K562 (cell line): ENCODE data around the gene CPLX3. TPM values are rescaled to one million over a fixed set of nuclear protein-coding genes. Genes with fewer than 3 reads are reported as not detected.

Source experiments
- BACH1 ChIP-seq: fragments of 200-800 bp; sonication (Bioruptor generic); IDR thresholded peaks from 2 replicates; pipeline ENCODE4 v1.6.1; 2016; ENCODE audit warnings: missing genetic modification characterization, missing compliant biosample characterization
- BRD9 ChIP-seq: fragments of 450-650 bp; IDR thresholded peaks from 2 replicates; pipeline ENCODE4 v1.6.1; 2018; ENCODE audit warnings: low read depth; ENCODE audit not compliant: partially characterized antibody
- CHD1 ChIP-seq: fragments of 200-600 bp; sonication (generic); IDR thresholded peaks from one replicate; pipeline ENCODE4 v1.6.1; 2012; ENCODE audit warnings: mild to moderate bottlenecking, moderate library complexity, low read length, inconsistent platforms
- DACH1 ChIP-seq: fragments of 450-650 bp; IDR thresholded peaks from 2 replicates; pipeline ENCODE4 v1.6.1; 2018; ENCODE audit not compliant: partially characterized antibody
- EP400 ChIP-seq: fragments of 450-650 bp; IDR thresholded peaks from 2 replicates; pipeline ENCODE4 v1.6.1; 2017; ENCODE audit warnings: antibody characterized with exemption, mild to moderate bottlenecking, moderate library complexity
- GABPA ChIP-seq: fragments of 200-800 bp; sonication (Bioruptor generic); conservative IDR thresholded peaks from 2 replicates; pipeline ENCODE4 v1.6.1; 2016; ENCODE audit warnings: low read depth, missing genetic modification characterization, missing compliant biosample characterization
- HCFC1 ChIP-seq: IDR thresholded peaks from 2 replicates; pipeline ENCODE4 v1.6.1; 2012; ENCODE audit warnings: low read depth, low read length, improper control_type of control experiment
- KDM1A ChIP-seq, 2 experiments: fragments of 450-650 bp; IDR thresholded peaks; 2 replicates each; pipeline ENCODE4 v1.6.1; 2016; ENCODE audit warnings: mild to moderate bottlenecking in 2 of 2
- MITF ChIP-seq: IDR thresholded peaks from 2 replicates; pipeline ENCODE4 v1.6.1; 2014; ENCODE audit warnings: antibody characterized with exemption
- MYBL2 ChIP-seq, 2 experiments: fragments of 450-650 bp in 1 of 2; sonication (generic) in 1 of 2; formaldehyde crosslinking in 1 of 2; IDR thresholded peaks; 2 replicates each; pipeline versions ENCODE4 v1.6.1 to v1.8.1; 2017 to 2022; ENCODE audit warnings: borderline replicate concordance in 1 of 2, inconsistent platforms in 1 of 2, low read depth in 1 of 2, mild to moderate bottlenecking in 1 of 2, missing genetic modification reagents in 1 of 2, moderate library complexity in 1 of 2
- MYNN ChIP-seq, 2 experiments: sonication (generic); formaldehyde crosslinking in 1 of 2; IDR thresholded peaks; 2 replicates each; pipeline versions ENCODE4 v1.5.0 to v1.6.1; 2016 to 2020; ENCODE audit warnings: antibody characterized with exemption in 1 of 2, missing genetic modification reagents in 1 of 2
- OTX1 ChIP-seq: fragments of 450-650 bp; formaldehyde crosslinking; IDR thresholded peaks from 2 replicates; pipeline ENCODE4 v1.4.0; 2022; ENCODE audit warnings: mild to moderate bottlenecking
- PHF21A ChIP-seq: fragments of 450-650 bp; IDR thresholded peaks from 2 replicates; pipeline ENCODE4 v1.6.1; 2017; ENCODE audit warnings: low read depth, borderline replicate concordance
- SMAD4 ChIP-seq: fragments of 250-450 bp; sonication (Bioruptor Pico); conservative IDR thresholded peaks from 2 replicates; pipeline ENCODE4 v1.8.0; 2021; ENCODE audit warnings: inconsistent platforms, mild to moderate bottlenecking, moderate library complexity
- TBL1XR1 ChIP-seq, 2 experiments: IDR thresholded peaks; 2 replicates each; pipeline ENCODE4 v1.6.1; 2012; ENCODE audit warnings: improper control_type of control experiment in 2 of 2, low read length in 2 of 2, mild to moderate bottlenecking in 1 of 2
- TCFL5 ChIP-seq: fragments of 250-450 bp; sonication (Bioruptor Pico); conservative IDR thresholded peaks from 2 replicates; pipeline ENCODE4 v1.6.1; 2021; ENCODE audit warnings: mild to moderate bottlenecking, moderate library complexity, matching md5 sums
- ZNF583 ChIP-seq: fragments of 250-450 bp; sonication (Bioruptor Pico); IDR thresholded peaks from 2 replicates; pipeline ENCODE4 v1.4.0; 2020
- ZNF764 ChIP-seq: fragments of 250-450 bp; sonication (Bioruptor Pico); IDR thresholded peaks from 2 replicates; pipeline ENCODE4 v1.4.0; 2020; ENCODE audit warnings: low read depth, mild to moderate bottlenecking, moderate library complexity
- polyA plus RNA-seq, 8 experiments: library from polyadenylated mRNA; depleted of rRNA in 4 of 8; stranded (reverse) in 5 of 8; unstranded in 3 of 8; fragments of >200 nt; fragmentation: Nextera tagmentation in 2 of 8; fragmentation: Illumina TruSeq in 1 of 8; extraction: Ambion mirVana in 2 of 8; extraction: Trizol in 1 of 8; gene quantifications; 2 replicates each; pipeline versions ENCODE4 v1.2.1 to v1.2.3, GENCODE V29; 2011 to 2014; ENCODE audit warnings: inconsistent platforms in 1 of 8, missing spikeins in 1 of 8
- total RNA-seq, 7 experiments: library from RNA; depleted of rRNA in 6 of 7; stranded (reverse); fragments of >200 nt in 6 of 7; fragmentation: Illumina TruSeq in 2 of 7; extraction: Trizol in 2 of 7; gene quantifications; 2 replicates each; pipeline versions ENCODE4 v1.2.1 to v1.2.3, GENCODE V29; 2011 to 2021; ENCODE audit warnings: low replicate concordance in 1 of 7
- TF ChIP-seq, protein P1 (sequence below): fragments of 250-450 bp; sonication (Bioruptor Pico); IDR thresholded peaks from 2 replicates; pipeline ENCODE4 v1.8.0; 2022; ENCODE audit warnings: inconsistent platforms, mild to moderate bottlenecking, moderate library complexity, borderline replicate concordance
- TF ChIP-seq, protein P2 (sequence below): fragments of 250-450 bp; sonication (Bioruptor Pico); IDR thresholded peaks from 2 replicates; pipeline ENCODE4 v1.4.0; 2020; ENCODE audit warnings: mild to moderate bottlenecking, moderate library complexity, borderline replicate concordance

Gene CPLX3
- total and polyA plus RNA-seq, 9 of the 15 experiments (the other 6 are each of a cell fraction or from before 2014, with no cell fraction given), result not detected

DNA sequence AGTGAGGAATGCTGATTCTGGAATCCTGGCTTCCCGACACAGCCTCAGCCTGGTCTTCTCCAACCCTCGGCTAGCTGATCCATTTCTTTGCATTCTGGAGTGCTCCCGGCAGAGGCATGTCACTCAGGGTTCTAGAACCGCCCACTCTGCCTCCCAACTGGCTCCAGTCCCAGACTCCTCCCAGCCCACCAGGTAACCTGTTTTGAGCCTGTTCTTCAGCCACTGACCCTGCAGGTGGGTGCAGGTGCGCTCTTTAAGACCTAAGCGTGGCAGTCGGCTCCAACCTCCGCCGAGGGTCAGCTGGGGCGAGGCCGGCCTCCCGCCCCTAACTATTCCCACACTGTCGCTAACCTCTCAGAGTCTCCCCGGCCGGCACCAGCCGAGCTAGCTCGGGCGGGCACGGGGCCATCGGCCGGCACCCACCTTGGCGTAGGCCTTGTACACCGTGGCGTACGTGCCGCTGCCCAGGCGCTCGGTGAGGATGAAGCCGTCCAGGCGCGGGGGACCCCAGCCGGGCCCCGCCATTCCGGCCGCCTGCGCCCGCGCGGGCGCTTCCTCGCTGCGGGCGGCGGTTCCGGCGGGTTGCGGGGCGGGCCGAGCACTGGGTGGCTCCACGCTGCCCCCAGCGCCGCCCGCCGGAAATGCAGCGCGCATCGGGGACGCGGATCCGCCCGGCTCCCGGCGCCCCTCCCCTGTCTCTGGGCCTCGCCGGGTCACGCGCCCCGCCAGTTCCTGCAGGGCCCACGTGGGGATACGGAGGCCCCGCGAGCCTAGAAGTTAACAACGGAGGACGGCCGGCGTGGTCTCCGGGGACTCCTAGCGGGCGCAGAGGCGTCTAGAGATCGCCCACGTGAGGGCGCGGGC lies 16.4 kb downstream of the CPLX3 start, which contains the start of gene ULK3 (continued):
- TF ChIP-seq TCFL5 (no peak), SMAD4 (peak; percentile 89), ZNF764 (CRISPR knock-in tag) (no peak), OTX1 (CRISPR knock-in tag) (no peak), EP400 (peak; percentile 91), MITF (peak; percentile 94), BACH1 (no peak), ZNF583 (CRISPR knock-in tag) (no peak), TBL1XR1 (IDR thresholded peaks at IDR 0.05; ENCODE audit: low read length in 2 of 2) (peak in 1 of 2 experiments; percentile 19; a peak in 1 of 4 replicates), CHD1 (no peak), HCFC1 (peak; percentile 41; the same call in 1 of the 2 replicates), MYBL2 (IDR thresholded peaks at IDR 0.05; ENCODE audit: low read depth) (no peak), MYBL2 (CRISPR knock-in tag; IDR thresholded peaks at IDR 0.05; ENCODE audit: borderline replicate concordance) (no peak), BRD9 (no peak), KDM1A (IDR thresholded peaks at IDR 0.05) (no peak), GABPA (tag) (peak; percentile 86), PHF21A (no peak), MYNN (IDR thresholded peaks at IDR 0.05) (peak; percentile 11; the same call in 1 of the 2 replicates), MYNN (CRISPR knock-in tag; IDR thresholded peaks at IDR 0.05) (no peak), DACH1 (no peak)
- TF ChIP-seq, protein P1, sequence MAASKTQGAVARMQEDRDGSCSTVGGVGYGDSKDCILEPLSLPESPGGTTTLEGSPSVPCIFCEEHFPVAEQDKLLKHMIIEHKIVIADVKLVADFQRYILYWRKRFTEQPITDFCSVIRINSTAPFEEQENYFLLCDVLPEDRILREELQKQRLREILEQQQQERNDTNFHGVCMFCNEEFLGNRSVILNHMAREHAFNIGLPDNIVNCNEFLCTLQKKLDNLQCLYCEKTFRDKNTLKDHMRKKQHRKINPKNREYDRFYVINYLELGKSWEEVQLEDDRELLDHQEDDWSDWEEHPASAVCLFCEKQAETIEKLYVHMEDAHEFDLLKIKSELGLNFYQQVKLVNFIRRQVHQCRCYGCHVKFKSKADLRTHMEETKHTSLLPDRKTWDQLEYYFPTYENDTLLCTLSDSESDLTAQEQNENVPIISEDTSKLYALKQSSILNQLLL (CRISPR knock-in tag), result no peak
- TF ChIP-seq, protein P2, sequence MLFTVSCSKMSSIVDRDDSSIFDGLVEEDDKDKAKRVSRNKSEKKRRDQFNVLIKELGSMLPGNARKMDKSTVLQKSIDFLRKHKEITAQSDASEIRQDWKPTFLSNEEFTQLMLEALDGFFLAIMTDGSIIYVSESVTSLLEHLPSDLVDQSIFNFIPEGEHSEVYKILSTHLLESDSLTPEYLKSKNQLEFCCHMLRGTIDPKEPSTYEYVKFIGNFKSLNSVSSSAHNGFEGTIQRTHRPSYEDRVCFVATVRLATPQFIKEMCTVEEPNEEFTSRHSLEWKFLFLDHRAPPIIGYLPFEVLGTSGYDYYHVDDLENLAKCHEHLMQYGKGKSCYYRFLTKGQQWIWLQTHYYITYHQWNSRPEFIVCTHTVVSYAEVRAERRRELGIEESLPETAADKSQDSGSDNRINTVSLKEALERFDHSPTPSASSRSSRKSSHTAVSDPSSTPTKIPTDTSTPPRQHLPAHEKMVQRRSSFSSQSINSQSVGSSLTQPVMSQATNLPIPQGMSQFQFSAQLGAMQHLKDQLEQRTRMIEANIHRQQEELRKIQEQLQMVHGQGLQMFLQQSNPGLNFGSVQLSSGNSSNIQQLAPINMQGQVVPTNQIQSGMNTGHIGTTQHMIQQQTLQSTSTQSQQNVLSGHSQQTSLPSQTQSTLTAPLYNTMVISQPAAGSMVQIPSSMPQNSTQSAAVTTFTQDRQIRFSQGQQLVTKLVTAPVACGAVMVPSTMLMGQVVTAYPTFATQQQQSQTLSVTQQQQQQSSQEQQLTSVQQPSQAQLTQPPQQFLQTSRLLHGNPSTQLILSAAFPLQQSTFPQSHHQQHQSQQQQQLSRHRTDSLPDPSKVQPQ (CRISPR knock-in tag), result no peak
